Cardiac fibroblast (primary cell): ENCODE measurements around the gene GSS.

Experiments
- DNase-seq, 2 donors: peaks; one replicate each; pipeline versions ENCODE4 v3.0.0 to v3.0.0-alpha.2; 2010; ENCODE audit warnings: low read depth in 2 of 2
- H3K4me3 ChIP-seq, 2 donors: replicated peaks in 1 of 2; 1 replicate in 1 of 2; 2 replicates in 1 of 2; pipeline ENCODE4 v1.5.1; 2011; ENCODE audit warnings: low read depth in 2 of 2, low read length in 2 of 2, mild to moderate bottlenecking in 2 of 2, moderate library complexity in 1 of 2
- TF ChIP-seq, protein P1 (sequence below): IDR thresholded peaks from one replicate; pipeline ENCODE4 v1.5.1; 2011; ENCODE audit warnings: low read depth, mild to moderate bottlenecking, low read length, inconsistent platforms

Gene GSS

GRCh38 chr20:34993941-34994508, 38.4 kb upstream of the GSS start:
- TF ChIP-seq, protein P1, sequence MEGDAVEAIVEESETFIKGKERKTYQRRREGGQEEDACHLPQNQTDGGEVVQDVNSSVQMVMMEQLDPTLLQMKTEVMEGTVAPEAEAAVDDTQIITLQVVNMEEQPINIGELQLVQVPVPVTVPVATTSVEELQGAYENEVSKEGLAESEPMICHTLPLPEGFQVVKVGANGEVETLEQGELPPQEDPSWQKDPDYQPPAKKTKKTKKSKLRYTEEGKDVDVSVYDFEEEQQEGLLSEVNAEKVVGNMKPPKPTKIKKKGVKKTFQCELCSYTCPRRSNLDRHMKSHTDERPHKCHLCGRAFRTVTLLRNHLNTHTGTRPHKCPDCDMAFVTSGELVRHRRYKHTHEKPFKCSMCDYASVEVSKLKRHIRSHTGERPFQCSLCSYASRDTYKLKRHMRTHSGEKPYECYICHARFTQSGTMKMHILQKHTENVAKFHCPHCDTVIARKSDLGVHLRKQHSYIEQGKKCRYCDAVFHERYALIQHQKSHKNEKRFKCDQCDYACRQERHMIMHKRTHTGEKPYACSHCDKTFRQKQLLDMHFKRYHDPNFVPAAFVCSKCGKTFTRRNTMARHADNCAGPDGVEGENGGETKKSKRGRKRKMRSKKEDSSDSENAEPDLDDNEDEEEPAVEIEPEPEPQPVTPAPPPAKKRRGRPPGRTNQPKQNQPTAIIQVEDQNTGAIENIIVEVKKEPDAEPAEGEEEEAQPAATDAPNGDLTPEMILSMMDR, result no peak
- H3K4me3 ChIP-seq, result no peak overlapping the region
- DNase-seq, result no peak

DNA sequence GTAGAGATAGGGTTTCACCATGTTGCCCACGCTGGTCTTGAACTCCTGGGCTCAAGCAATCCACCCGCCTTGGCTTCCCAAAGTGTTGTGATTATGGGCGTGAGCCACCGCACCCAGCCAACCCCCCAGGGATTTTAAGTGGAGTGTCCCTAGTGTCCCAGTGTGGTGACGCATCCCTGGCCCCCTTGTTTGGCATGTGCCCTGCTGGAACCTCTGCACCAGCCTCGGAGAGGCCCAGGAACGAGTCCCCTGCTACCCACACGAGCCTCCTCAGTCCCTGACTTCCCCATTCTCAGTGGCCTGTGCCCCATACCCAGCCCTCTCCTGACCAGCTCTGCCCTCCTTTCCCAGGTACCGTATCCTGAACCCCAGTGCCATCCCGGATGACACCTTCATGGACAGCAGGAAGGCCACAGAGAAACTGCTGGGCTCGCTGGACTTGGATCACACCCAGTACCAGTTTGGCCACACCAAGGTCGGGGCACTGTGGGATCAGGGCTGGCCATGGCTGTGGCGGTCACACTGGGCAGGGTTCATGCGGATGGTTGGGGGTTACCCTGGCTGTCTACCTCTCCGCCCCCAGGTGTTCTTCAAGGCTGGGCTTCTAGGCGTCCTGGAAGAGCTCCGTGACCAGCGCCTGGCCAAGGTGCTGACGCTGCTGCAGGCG, 37.3 kb upstream of the GSS start:
- no peak for DNase-seq
- no peak overlapping the region for H3K4me3 ChIP-seq
- TF ChIP-seq, protein P1, result no peak

DNA sequence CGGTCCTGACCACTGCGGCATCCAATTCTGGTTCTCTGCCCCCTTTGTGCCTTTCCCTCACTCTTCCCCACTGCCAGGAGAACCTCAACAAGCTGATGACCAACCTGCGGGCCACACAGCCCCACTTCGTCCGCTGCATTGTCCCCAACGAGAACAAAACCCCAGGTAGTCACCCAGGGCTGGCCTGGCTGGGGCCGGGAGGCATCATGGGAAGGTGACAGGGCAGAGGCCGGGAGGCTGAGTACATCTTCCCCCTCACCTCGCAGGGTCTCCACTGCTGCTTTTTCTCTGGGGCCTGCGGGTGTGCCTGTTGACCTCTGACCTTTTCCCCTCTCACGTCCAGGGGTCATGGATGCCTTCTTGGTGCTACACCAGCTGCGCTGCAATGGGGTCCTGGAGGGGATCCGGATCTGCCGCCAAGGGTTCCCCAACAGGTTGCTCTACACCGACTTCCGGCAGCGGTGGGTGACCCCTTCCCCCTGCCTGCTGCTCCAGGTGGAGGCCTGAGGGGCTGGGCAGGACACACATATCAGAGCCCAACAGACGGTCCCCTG, 35.1 kb upstream of the GSS start:
- TF ChIP-seq, protein P1, result no peak
- DNase-seq, result no peak
- no peak overlapping the region for H3K4me3 ChIP-seq

DNA sequence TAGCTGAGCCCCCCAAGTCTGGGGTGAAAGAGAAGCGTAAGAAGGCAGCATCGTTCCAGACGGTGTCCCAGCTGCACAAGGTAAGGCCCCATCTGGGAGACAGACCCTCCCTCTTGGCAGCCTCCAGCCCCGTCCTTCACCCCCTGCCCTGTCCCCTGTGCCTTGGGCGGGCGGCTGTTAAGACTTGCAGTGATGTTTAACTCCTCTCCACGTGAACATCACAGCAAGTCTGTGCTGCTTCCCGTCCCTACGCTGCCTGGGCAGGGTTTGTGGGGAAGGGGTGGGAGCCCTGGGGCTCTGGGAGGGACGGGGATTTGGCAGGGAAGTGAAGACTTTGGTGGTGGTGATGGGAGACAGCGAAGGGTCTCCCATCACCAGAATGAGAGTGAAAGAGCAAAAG, 34.6 kb upstream of the GSS start:
- TF ChIP-seq, protein P1, result no peak

DNA sequence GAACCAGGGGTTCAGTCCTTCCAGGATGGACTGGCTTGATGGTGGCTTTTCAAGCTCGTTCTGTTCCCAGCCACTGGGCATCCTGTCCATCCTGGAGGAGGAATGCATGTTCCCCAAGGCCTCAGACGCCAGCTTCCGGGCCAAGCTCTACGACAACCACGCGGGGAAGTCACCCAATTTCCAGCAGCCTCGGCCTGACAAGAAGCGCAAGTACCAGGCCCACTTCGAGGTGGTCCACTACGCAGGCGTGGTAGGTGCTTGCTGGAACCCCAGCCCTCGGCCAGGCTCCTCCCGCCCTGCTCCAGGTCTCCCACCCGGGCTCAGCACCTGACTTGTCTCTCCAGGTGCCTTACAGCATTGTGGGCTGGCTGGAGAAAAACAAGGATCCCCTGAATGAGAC, 34.1 kb upstream of the GSS start:
- DNase-seq, result no peak
- TF ChIP-seq, protein P1, result no peak
- no peak overlapping the region for H3K4me3 ChIP-seq

More for the DNA sequence above, 34.6 kb upstream of the GSS start:
- no peak overlapping the region for H3K4me3 ChIP-seq
- DNase-seq, result no peak

DNA sequence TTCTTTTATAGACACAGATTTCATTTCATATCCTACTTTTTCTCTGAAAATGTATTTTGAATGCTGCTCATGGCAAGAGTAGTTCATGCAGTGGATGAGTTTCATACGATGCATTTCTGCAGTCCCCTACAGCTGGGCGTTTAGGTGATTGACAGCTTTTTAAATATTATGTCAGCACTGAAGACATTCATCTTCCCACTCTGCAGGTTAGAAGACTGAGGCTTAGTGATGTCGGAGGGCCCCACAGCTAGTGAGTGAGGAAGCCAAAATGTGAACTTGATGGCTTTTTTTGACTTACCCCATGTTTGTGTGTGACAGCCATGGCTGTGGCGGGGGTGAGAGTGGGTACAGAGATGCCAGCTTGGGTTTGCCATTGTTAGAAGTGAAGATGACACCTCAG, 33.5 kb upstream of the GSS start:
- TF ChIP-seq, protein P1, result no peak
- no peak for DNase-seq
- no peak overlapping the region for H3K4me3 ChIP-seq

GRCh38 chr20:34988191-34988540, 32.6 kb upstream of the GSS start:
- peak in 1 of 2 donors; percentile 8 for DNase-seq
- no peak overlapping the region for H3K4me3 ChIP-seq
- TF ChIP-seq, protein P1, result no peak
